IMR-90 (cell line): ENCODE results near the gene BTD. TPM values are rescaled to one million over a fixed set of nuclear protein-coding genes. Genes with fewer than 3 reads are reported as not detected.
A peak's percentile ranks its signal among the peaks of the same experiment; 100 is the strongest.

Source experiments
- ATAC-seq: fragments of 200-7000 bp; cut with Tn5 transposase; 2 replicates; pipeline ENCODE4 v1.9.1; 2020; ENCODE audit warnings: low read depth, mild to moderate bottlenecking, moderate library complexity
- BruUV-seq: library from RNA; stranded (reverse); fragments of 400-500 nt; replicated peaks from 2 replicates; lab custom pipeline; 2021; lab: Mats Ljungman, UMichigan
- CTCF ChIA-PET: fragments of 300-600 bp; formaldehyde crosslinking; extraction: SDS; loops from one replicate; lab custom pipeline; 2021; ENCODE audit warnings: antibody characterized with exemption; lab: Yijun Ruan, JAX
- POLR2A ChIA-PET: fragments of 300-600 bp; sonication (Branson Sonifier 250); formaldehyde crosslinking; loops from one replicate; lab custom pipeline; 2022; ENCODE audit warnings: antibody characterized with exemption; ENCODE audit not compliant: unreplicated experiment; lab: Charles Lee
- DNase-seq: peaks from one replicate; pipeline ENCODE4 v3.0.0; 2013
- H2AFZ ChIP-seq: replicated peaks from 2 replicates; pipeline ENCODE3; 2013; ENCODE audit warnings: low read length, mild to moderate bottlenecking; ENCODE audit not compliant: poor library complexity
- H2AK5ac ChIP-seq: 2 replicates; pipeline ENCODE4 v1.6.1; 2013; ENCODE audit warnings: low read depth, low read length, inconsistent platforms
- H2AK9ac ChIP-seq: replicated peaks from 2 replicates; pipeline ENCODE3; 2013; ENCODE audit warnings: mild to moderate bottlenecking, low read depth, low read length, moderate library complexity; ENCODE audit not compliant: poor library complexity
- H2BK120ac ChIP-seq: 2 replicates; pipeline ENCODE4 v1.6.1; 2013; ENCODE audit warnings: low read depth, low read length, inconsistent platforms
- H2BK15ac ChIP-seq: 3 replicates; pipeline ENCODE4 v1.6.1; 2013; ENCODE audit warnings: low read depth, low read length, inconsistent platforms
- H2BK20ac ChIP-seq: 2 replicates; pipeline ENCODE4 v1.6.1; 2013; ENCODE audit warnings: low read depth, mild to moderate bottlenecking, inconsistent platforms, low read length, moderate library complexity
- H2BK5ac ChIP-seq: 2 replicates; pipeline ENCODE4 v1.6.1; 2013; ENCODE audit warnings: mild to moderate bottlenecking, low read depth, low read length, inconsistent platforms; ENCODE audit not compliant: poor library complexity, severe bottlenecking
- H3K14ac ChIP-seq: replicated peaks from 2 replicates; pipeline ENCODE4 v1.6.1; 2013; ENCODE audit warnings: low read depth, low read length, inconsistent platforms
- H3K18ac ChIP-seq: 2 replicates; pipeline ENCODE4 v1.6.1; 2013; ENCODE audit warnings: low read depth, low read length, control low read depth
- H3K23ac ChIP-seq: 2 replicates; pipeline ENCODE4 v1.6.1; 2013; ENCODE audit warnings: low read depth, low read length, inconsistent platforms
- H3K27ac ChIP-seq: 2 replicates; pipeline ENCODE4 v1.5.1; 2013; ENCODE audit warnings: mild to moderate bottlenecking, control low read depth, low read length; ENCODE audit not compliant: insufficient read depth
- H3K27me3 ChIP-seq: 2 replicates; pipeline ENCODE4 v1.6.1; 2013; ENCODE audit warnings: low read length; ENCODE audit not compliant: control insufficient read depth, insufficient read depth
- H3K36me3 ChIP-seq: 2 replicates; pipeline ENCODE4 v1.6.1; 2013; ENCODE audit warnings: low read length, mixed read lengths; ENCODE audit not compliant: control insufficient read depth, insufficient read depth
- H3K4ac ChIP-seq: 2 replicates; pipeline ENCODE4 v1.6.1; 2013; ENCODE audit warnings: low read depth, low read length, inconsistent platforms
- H3K4me1 ChIP-seq: 2 replicates; pipeline ENCODE4 v1.6.1; 2013; ENCODE audit warnings: low read length, mixed read lengths; ENCODE audit not compliant: control insufficient read depth, insufficient read depth
- H3K4me2 ChIP-seq: 2 replicates; pipeline ENCODE4 v1.6.1; 2013; ENCODE audit warnings: low read depth, mild to moderate bottlenecking, control low read depth, low read length, moderate library complexity
- H3K4me3 ChIP-seq: 2 replicates; pipeline ENCODE4 v1.5.1; 2013; ENCODE audit warnings: low read depth, mild to moderate bottlenecking, control low read depth, low read length, moderate library complexity; ENCODE audit not compliant: insufficient read depth
- H3K56ac ChIP-seq: 2 replicates; pipeline ENCODE4 v1.6.1; 2013; ENCODE audit warnings: low read length, inconsistent platforms; ENCODE audit not compliant: insufficient read depth; ENCODE audit errors: extremely low read depth
- H3K79me1 ChIP-seq, 2 experiments: 2 replicates each; pipeline ENCODE4 v1.6.1; 2013; ENCODE audit warnings: low read length in 2 of 2, inconsistent platforms in 1 of 2, low read depth in 1 of 2
- H3K9ac ChIP-seq: 2 replicates; pipeline ENCODE4 v1.6.1; 2013; ENCODE audit warnings: low read depth, low read length, control low read depth
- H3K9me1 ChIP-seq: 2 replicates; pipeline ENCODE4 v1.6.1; 2013; ENCODE audit warnings: low read length, inconsistent platforms; ENCODE audit not compliant: insufficient read depth
- H3K9me3 ChIP-seq: 2 replicates; pipeline ENCODE4 v1.6.1; 2013; ENCODE audit warnings: low read length; ENCODE audit not compliant: control insufficient read depth, insufficient read depth
- H4K20me1 ChIP-seq: 2 replicates; pipeline ENCODE4 v1.6.1; 2013; ENCODE audit warnings: low read length, inconsistent platforms; ENCODE audit not compliant: insufficient read depth
- H4K5ac ChIP-seq: 2 replicates; pipeline ENCODE4 v1.6.1; 2013; ENCODE audit warnings: mild to moderate bottlenecking, low read depth, low read length, control low read depth
- H4K8ac ChIP-seq, 2 experiments: 2 replicates each; pipeline ENCODE4 v1.6.1; 2013; ENCODE audit warnings: low read depth in 2 of 2, low read length in 2 of 2, control low read depth in 1 of 2, inconsistent platforms in 1 of 2
- H4K91ac ChIP-seq: 2 replicates; pipeline ENCODE4 v1.6.1; 2013; ENCODE audit warnings: low read depth, low read length, inconsistent platforms; ENCODE audit not compliant: insufficient read depth
- CHD1 ChIP-seq: IDR thresholded peaks from 2 replicates; pipeline ENCODE4 v1.6.1; 2012; ENCODE audit warnings: low read depth, low read length, improper control_type of control experiment
- FOS ChIP-seq: fragments of 150-350 bp; IDR thresholded peaks from 2 replicates; pipeline ENCODE4 v1.6.1; 2016; ENCODE audit warnings: low read depth, low read length
- MAFK ChIP-seq: IDR thresholded peaks from 2 replicates; pipeline ENCODE4 v1.6.1; 2012; ENCODE audit warnings: low read depth, low read length, improper control_type of control experiment
- RFX5 ChIP-seq: IDR thresholded peaks from 2 replicates; pipeline ENCODE4 v1.8.0; 2012; ENCODE audit warnings: low read depth, mild to moderate bottlenecking, low read length, moderate library complexity
- WGBS, 2 experiments: methylation state at CpG; one replicate each; pipeline versions ENCODE4 v1.1.5 to v1.1.7; 2013; ENCODE audit warnings: missing lambda C conversion rate in 2 of 2; ENCODE audit not compliant: insufficient read length in 1 of 2; ENCODE audit errors: extremely low coverage in 2 of 2; 5-methylcytosine and 5-hydroxymethylcytosine counted together
- dilution Hi-C: fragments of 300-500 bp; cut with HindIII; formaldehyde crosslinking; loops from one replicate; pipeline ENCODE4 v1.14.3; 2018; ENCODE audit warnings: low sequenced_read_pairs; ENCODE audit not compliant: unreplicated experiment
- in situ Hi-C: fragments of 300-500 bp; cut with MboI; formaldehyde crosslinking; loops from 3 replicates; pipeline ENCODE4 v1.14.3; 2019; ENCODE audit warnings: low sequenced_read_pairs, inconsistent platforms, mixed read lengths
- intact Hi-C: fragments of 100-400 bp; cut with micrococcal nuclease; formaldehyde crosslinking; loops from 2 replicates; pipeline ENCODE4 v1.10.0; 2022
- polyA plus RNA-seq, 3 experiments: library from polyadenylated mRNA; depleted of rRNA; stranded (reverse); fragments of >200 nt; gene quantifications; 2 replicates each; pipeline ENCODE4 v1.2.3, GENCODE V29; 2012; ENCODE audit warnings: low replicate concordance in 1 of 3
- total RNA-seq: library from RNA; depleted of rRNA; stranded (reverse); fragments of >200 nt; gene quantifications from 2 replicates; pipeline ENCODE4 v1.2.3, GENCODE V29; 2012

The BTD gene
- total and polyA plus RNA-seq, 2 of the 4 experiments (the other 2 are of a cell fraction), result 14.8 to 21.1 TPM

DNA sequence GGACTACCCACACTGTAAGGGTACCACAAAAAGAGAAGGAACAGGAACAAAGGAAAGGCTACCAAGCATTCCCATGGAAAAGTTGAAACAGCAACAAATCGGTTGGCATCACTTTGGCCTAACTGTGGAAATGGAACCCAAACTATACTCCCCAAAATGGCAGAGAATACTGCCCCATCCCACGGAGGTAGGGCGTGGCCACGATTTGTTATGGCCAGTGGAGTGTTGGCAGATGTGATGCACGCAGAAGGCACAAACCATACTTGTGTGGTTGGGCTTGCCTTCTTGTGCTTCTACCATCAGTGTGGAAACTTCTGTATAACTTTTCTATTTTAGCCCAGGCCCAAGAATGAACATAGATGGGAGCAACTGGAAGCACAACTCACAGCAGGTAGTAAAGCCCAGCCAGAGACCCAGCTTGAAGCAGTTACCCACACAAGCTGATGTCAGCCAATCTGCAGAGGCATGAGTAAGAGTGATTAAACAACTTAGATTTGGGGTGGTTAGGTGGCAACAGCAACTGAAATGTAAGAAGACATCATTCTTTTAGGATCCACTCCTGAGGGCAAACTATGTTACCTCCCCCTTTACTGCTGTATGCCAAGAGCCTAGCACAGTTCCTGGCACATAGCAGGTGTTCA lies 64.1 kb downstream of the BTD start:
- peaks cover 21% of the 10 kb centered on the region for H3K36me3 ChIP-seq
- no peak overlapping the region for H2AFZ ChIP-seq
- in situ Hi-C loops, result no loop called here

More for the DNA sequence above, 64.1 kb downstream of the BTD start:
- H3K79me1 ChIP-seq, result peaks cover 3 to 5% of the 10 kb centered on the region in 2 experiments; a peak in 1 of 4 replicates
- no TSS peak for BruUV-seq
- no peaks in the 10 kb centered on the region for H3K9me3 ChIP-seq
- no peaks in the 10 kb centered on the region for H4K20me1 ChIP-seq
- intact Hi-C loops (no loop called here), dilution Hi-C loops (no loop called here)
- H3K18ac ChIP-seq, result no peak overlapping the region
- peak; percentile 64 for DNase-seq
- H2AK5ac ChIP-seq, result no peak overlapping the region
- no peak overlapping the region for H4K91ac ChIP-seq
- H3K27me3 ChIP-seq, result no peaks in the 10 kb centered on the region
- H2BK15ac ChIP-seq, result no peak overlapping the region
- H4K8ac ChIP-seq, result no peak overlapping the region
- no peak overlapping the region for H3K14ac ChIP-seq
- H2BK5ac ChIP-seq, result no peak overlapping the region
- H3K56ac ChIP-seq, result no peak overlapping the region
- H3K4ac ChIP-seq, result no peak overlapping the region
- ATAC-seq, result 0 out of 2 replicates have a peak, but pooled peaks have one; percentile 21
- no peak overlapping the region for H2BK20ac ChIP-seq
- no CpG with 5 or more reads among the region's 5 CpGs for WGBS, 2 experiments
- no peak overlapping the region for H4K5ac ChIP-seq
- ChIA-PET CTCF (no interaction called here), POLR2A (no interaction called here)
- H3K9me1 ChIP-seq, result no peaks in the 10 kb centered on the region; the same call in 1 of the 2 replicates
- no peak overlapping the region for H3K27ac ChIP-seq
- no peak overlapping the region for H2AK9ac ChIP-seq
- no peak overlapping the region for H3K4me3 ChIP-seq
- TF ChIP-seq CHD1 (no peak), RFX5 (no peak), FOS (no peak), MAFK (peak; percentile 17; the same call in 1 of the 2 replicates)
- H3K23ac ChIP-seq, result no peak overlapping the region
- H3K4me1 ChIP-seq, result no peaks in the 10 kb centered on the region
- H3K9ac ChIP-seq, result no peak overlapping the region
- no peak overlapping the region for H3K4me2 ChIP-seq
- H2BK120ac ChIP-seq, result no peak overlapping the region
